SK-N-SH (cell line): Measurements from ENCODE around the gene ARHGAP6.

Source experiments
- EP300 ChIP-seq, 2 experiments: IDR thresholded peaks; 2 replicates each; pipeline versions ENCODE4 v1.4.0 to v1.6.1; 2012; ENCODE audit warnings: borderline replicate concordance in 1 of 2, low read depth in 1 of 2, low read length in 1 of 2
- NRF1 ChIP-seq: IDR thresholded peaks from 2 replicates; pipeline ENCODE4 v1.6.1; 2012; ENCODE audit warnings: low read depth, mild to moderate bottlenecking, low read length
- RAD21 ChIP-seq: IDR thresholded peaks from 2 replicates; pipeline ENCODE4 v1.6.1; 2012; ENCODE audit warnings: mild to moderate bottlenecking, low read length
- RFX5 ChIP-seq: IDR thresholded peaks from 2 replicates; pipeline ENCODE4 v1.6.1; 2012; ENCODE audit warnings: mild to moderate bottlenecking, improper control_type of control experiment, low read length
- SIN3A ChIP-seq: IDR thresholded peaks from 2 replicates; pipeline ENCODE4 v1.6.1; 2012; ENCODE audit warnings: low read depth, mild to moderate bottlenecking, low read length, moderate library complexity, borderline replicate concordance
- SMC3 ChIP-seq: IDR thresholded peaks from 2 replicates; pipeline ENCODE4 v1.6.1; 2012; ENCODE audit warnings: low read depth, low read length, improper control_type of control experiment
- TCF12 ChIP-seq: IDR thresholded peaks from 2 replicates; pipeline ENCODE4 v1.4.0; 2012
- TF ChIP-seq, protein P1 (sequence below): fragments of 200-600 bp; sonication (generic); IDR thresholded peaks from 2 replicates; pipeline ENCODE4 v1.6.1; 2017; ENCODE audit warnings: antibody characterized with exemption, mild to moderate bottlenecking, moderate library complexity
- TF ChIP-seq, protein P2 (sequence below): IDR thresholded peaks from 2 replicates; pipeline ENCODE4 v1.6.1; 2012; ENCODE audit warnings: mild to moderate bottlenecking, low read depth, low read length, moderate library complexity
- TF ChIP-seq, protein P3 (sequence below): IDR thresholded peaks from 2 replicates; pipeline ENCODE4 v1.4.0; 2012; ENCODE audit warnings: low read depth, borderline replicate concordance

DNA sequence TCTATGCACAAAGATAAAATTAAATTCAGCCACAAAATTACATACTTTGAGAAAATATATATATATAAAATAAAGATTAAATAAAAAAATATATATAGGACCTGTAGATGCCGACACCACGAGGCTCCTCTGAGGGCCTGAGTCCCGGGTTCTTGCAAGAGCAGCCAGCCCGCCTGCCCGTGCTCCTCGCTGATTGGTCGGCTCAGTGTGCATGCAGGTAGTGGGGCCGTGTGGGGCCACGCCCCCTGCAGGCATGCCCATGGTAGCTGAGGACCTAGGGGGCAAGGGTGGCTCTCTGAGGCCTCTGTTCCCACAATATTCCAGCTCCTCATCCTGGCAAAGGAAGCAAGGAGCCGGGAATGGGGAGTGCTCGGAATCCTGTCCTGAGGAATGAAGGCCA lies 453.0 kb downstream of the ARHGAP6 start:
- no peak for TF ChIP-seq EP300 (IDR thresholded peaks at IDR 0.05; ENCODE audit: borderline replicate concordance in 1 of 2, low read depth in 1 of 2, low read length in 1 of 2)
- TF ChIP-seq, protein P1, sequence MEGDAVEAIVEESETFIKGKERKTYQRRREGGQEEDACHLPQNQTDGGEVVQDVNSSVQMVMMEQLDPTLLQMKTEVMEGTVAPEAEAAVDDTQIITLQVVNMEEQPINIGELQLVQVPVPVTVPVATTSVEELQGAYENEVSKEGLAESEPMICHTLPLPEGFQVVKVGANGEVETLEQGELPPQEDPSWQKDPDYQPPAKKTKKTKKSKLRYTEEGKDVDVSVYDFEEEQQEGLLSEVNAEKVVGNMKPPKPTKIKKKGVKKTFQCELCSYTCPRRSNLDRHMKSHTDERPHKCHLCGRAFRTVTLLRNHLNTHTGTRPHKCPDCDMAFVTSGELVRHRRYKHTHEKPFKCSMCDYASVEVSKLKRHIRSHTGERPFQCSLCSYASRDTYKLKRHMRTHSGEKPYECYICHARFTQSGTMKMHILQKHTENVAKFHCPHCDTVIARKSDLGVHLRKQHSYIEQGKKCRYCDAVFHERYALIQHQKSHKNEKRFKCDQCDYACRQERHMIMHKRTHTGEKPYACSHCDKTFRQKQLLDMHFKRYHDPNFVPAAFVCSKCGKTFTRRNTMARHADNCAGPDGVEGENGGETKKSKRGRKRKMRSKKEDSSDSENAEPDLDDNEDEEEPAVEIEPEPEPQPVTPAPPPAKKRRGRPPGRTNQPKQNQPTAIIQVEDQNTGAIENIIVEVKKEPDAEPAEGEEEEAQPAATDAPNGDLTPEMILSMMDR = no peak
- TF ChIP-seq, protein P2, sequence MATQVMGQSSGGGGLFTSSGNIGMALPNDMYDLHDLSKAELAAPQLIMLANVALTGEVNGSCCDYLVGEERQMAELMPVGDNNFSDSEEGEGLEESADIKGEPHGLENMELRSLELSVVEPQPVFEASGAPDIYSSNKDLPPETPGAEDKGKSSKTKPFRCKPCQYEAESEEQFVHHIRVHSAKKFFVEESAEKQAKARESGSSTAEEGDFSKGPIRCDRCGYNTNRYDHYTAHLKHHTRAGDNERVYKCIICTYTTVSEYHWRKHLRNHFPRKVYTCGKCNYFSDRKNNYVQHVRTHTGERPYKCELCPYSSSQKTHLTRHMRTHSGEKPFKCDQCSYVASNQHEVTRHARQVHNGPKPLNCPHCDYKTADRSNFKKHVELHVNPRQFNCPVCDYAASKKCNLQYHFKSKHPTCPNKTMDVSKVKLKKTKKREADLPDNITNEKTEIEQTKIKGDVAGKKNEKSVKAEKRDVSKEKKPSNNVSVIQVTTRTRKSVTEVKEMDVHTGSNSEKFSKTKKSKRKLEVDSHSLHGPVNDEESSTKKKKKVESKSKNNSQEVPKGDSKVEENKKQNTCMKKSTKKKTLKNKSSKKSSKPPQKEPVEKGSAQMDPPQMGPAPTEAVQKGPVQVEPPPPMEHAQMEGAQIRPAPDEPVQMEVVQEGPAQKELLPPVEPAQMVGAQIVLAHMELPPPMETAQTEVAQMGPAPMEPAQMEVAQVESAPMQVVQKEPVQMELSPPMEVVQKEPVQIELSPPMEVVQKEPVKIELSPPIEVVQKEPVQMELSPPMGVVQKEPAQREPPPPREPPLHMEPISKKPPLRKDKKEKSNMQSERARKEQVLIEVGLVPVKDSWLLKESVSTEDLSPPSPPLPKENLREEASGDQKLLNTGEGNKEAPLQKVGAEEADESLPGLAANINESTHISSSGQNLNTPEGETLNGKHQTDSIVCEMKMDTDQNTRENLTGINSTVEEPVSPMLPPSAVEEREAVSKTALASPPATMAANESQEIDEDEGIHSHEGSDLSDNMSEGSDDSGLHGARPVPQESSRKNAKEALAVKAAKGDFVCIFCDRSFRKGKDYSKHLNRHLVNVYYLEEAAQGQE = no peak
- TF ChIP-seq SIN3A = no peak
- no peak for TF ChIP-seq SMC3
- TF ChIP-seq TCF12 = no peak
- TF ChIP-seq RAD21 = no peak
- no peak for TF ChIP-seq NRF1
- TF ChIP-seq, protein P3, sequence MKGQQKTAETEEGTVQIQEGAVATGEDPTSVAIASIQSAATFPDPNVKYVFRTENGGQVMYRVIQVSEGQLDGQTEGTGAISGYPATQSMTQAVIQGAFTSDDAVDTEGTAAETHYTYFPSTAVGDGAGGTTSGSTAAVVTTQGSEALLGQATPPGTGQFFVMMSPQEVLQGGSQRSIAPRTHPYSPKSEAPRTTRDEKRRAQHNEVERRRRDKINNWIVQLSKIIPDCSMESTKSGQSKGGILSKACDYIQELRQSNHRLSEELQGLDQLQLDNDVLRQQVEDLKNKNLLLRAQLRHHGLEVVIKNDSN = no peak
- TF ChIP-seq RFX5 = no peak
